Uterus (tissue), 2 donors: ENCODE results near the gene IYD.

Experiments
- CTCF ChIP-seq, 4 experiments: fragments of 200-600 bp in 2 of 4; fragments of 450-650 bp in 2 of 4; sonication (generic) in 2 of 4; IDR thresholded peaks; one replicate each; pipeline ENCODE4 v1.5.1; 2016 to 2019; ENCODE audit warnings: antibody characterized with exemption in 4 of 4, mild to moderate bottlenecking in 2 of 4, moderate library complexity in 1 of 4
- POLR2A ChIP-seq, 2 donors: fragments of 450-650 bp; IDR thresholded peaks; one replicate each; pipeline ENCODE4 v1.6.1; 2016; ENCODE audit warnings: antibody characterized with exemption in 2 of 2, mild to moderate bottlenecking in 1 of 2, moderate library complexity in 1 of 2

GRCh38 chr6:150391890-150392289 is 23.1 kb downstream of the IYD start:
- TF ChIP-seq CTCF (IDR thresholded peaks at IDR 0.05) (no peak), POLR2A (IDR thresholded peaks at IDR 0.05) (no peak)
